A673 (cell line): ENCODE results near the gene FSD1. TPM values are rescaled to one million over a fixed set of nuclear protein-coding genes. Genes with fewer than 3 reads are reported as not detected.
A peak's percentile ranks its signal among the peaks of the same experiment; 100 is the strongest.

Source experiments
- BruUV-seq: library from RNA; stranded (reverse); fragments of 400-500 nt; replicated peaks from 2 replicates; lab custom pipeline; 2021; lab: Mats Ljungman, UMichigan
- CTCF ChIA-PET: fragments of 300-600 bp; sonication (Branson Sonifier 250); formaldehyde crosslinking; loops from one replicate; lab custom pipeline; 2022; ENCODE audit warnings: antibody characterized with exemption; lab: Charles Lee
- POLR2A ChIA-PET: fragments of 300-600 bp; sonication (Branson Sonifier 250); formaldehyde crosslinking; loops from one replicate; lab custom pipeline; 2022; ENCODE audit warnings: antibody characterized with exemption; ENCODE audit not compliant: low non-redundant PET; lab: Charles Lee
- DNase-seq: peaks from one replicate; pipeline ENCODE4 v3.0.0-alpha.2; 2015; ENCODE audit warnings: low spot score
- H3K27ac ChIP-seq: fragments of 200-600 bp; sonication (generic); 2 replicates; pipeline ENCODE4 v1.5.1; 2016; ENCODE audit warnings: mixed run types, low read depth, mild to moderate bottlenecking, mixed read lengths, antibody characterized with exemption, low read length; ENCODE audit not compliant: poor library complexity, severe bottlenecking
- H3K27me3 ChIP-seq: fragments of 200-600 bp; sonication (generic); replicated peaks from 2 replicates; pipeline ENCODE4 v1.6.1; 2017; ENCODE audit warnings: mixed run types, low read depth, mild to moderate bottlenecking, mixed read lengths, antibody characterized with exemption, low read length; ENCODE audit not compliant: insufficient read depth, poor library complexity
- H3K36me3 ChIP-seq: fragments of 200-600 bp; sonication (generic); 2 replicates; pipeline ENCODE4 v1.6.1; 2016; ENCODE audit warnings: mixed run types, mild to moderate bottlenecking, mixed read lengths, antibody characterized with exemption, low read length; ENCODE audit not compliant: insufficient read depth, poor library complexity, severe bottlenecking
- H3K4me1 ChIP-seq: fragments of 200-600 bp; sonication (generic); 2 replicates; pipeline ENCODE4 v1.6.1; 2017; ENCODE audit warnings: mixed run types, mild to moderate bottlenecking, mixed read lengths, antibody characterized with exemption, low read length; ENCODE audit not compliant: insufficient read depth, poor library complexity, severe bottlenecking
- H3K4me3 ChIP-seq: fragments of 200-600 bp; sonication (generic); 2 replicates; pipeline ENCODE4 v1.5.1; 2016; ENCODE audit warnings: low read depth, mixed run types, mild to moderate bottlenecking, mixed read lengths, low read length; ENCODE audit not compliant: poor library complexity, severe bottlenecking
- H3K9me3 ChIP-seq: fragments of 200-600 bp; sonication (generic); 2 replicates; pipeline ENCODE4 v1.6.1; 2016; ENCODE audit warnings: mixed run types, low read depth, mild to moderate bottlenecking, mixed read lengths, antibody characterized with exemption, low read length; ENCODE audit not compliant: poor library complexity, severe bottlenecking
- CTCF ChIP-seq: fragments of 300-800, 200-600 bp; sonication (generic); conservative IDR thresholded peaks from 2 replicates; pipeline ENCODE4 v1.5.1; 2017; ENCODE audit warnings: low read depth, mild to moderate bottlenecking, antibody characterized with exemption, low read length, moderate library complexity, mixed read lengths
- EZH2 ChIP-seq: fragments of 200-600 bp; sonication (generic); IDR thresholded peaks from 2 replicates; pipeline ENCODE4 v1.6.1; 2017; ENCODE audit warnings: borderline replicate concordance, low read depth, mild to moderate bottlenecking, mixed read lengths, antibody characterized with exemption, low read length; ENCODE audit not compliant: poor library complexity, severe bottlenecking
- intact Hi-C: fragments of 100-400 bp; cut with micrococcal nuclease; formaldehyde crosslinking; loops from one replicate; pipeline ENCODE4 v1.10.0; 2022; ENCODE audit not compliant: unreplicated experiment
- total RNA-seq: library from RNA; stranded (reverse); gene quantifications from 2 replicates; pipeline ENCODE4 v1.2.3, GENCODE V29; 2021

The FSD1 gene
- total RNA-seq, 1 experiment from 2014 or later: 10.4 TPM

- H3K27me3 ChIP-seq: no peaks in the 10 kb centered on the region
- H3K4me3 ChIP-seq: no peak overlapping the region
- POLR2A ChIA-PET: interaction anchor here (0.6 kb wide), 1 partner anchor 315 kb away, joined by 20 read pairs; no protein-coding TSS in a partner anchor
- H3K36me3 ChIP-seq: peaks cover 21% of the 10 kb centered on the region
- no TSS peak for BruUV-seq
- H3K27ac ChIP-seq: no peak overlapping the region
- no peak for TF ChIP-seq CTCF
- no peak for TF ChIP-seq EZH2
- no peaks in the 10 kb centered on the region for H3K9me3 ChIP-seq
- DNase-seq: no peak
- H3K4me1 ChIP-seq: peaks cover 10% of the 10 kb centered on the region
- intact Hi-C loops: no loop called here
- CTCF ChIA-PET: interaction anchor here (0.7 to 0.9 kb wide), 2 partner anchors 14 to 1352 kb away, joined by 3 to 7 read pairs; no protein-coding TSS in a partner anchor
Observed at GRCh38 chr19:4366666-4367335, 62.4 kb downstream of the FSD1 start.

- no peak for DNase-seq
- Histone ChIP-seq H3K9me3 (no peaks in the 10 kb centered on the region), H3K27ac (no peak overlapping the region), H3K36me3 (peaks cover 21% of the 10 kb centered on the region), H3K27me3 (no peaks in the 10 kb centered on the region), H3K4me1 (peaks cover 10% of the 10 kb centered on the region), H3K4me3 (no peak overlapping the region)
- intact Hi-C loops: no loop called here
- no TSS peak for BruUV-seq
- ChIA-PET POLR2A (no interaction called here), CTCF (interaction anchor here (0.9 kb wide), 1 partner anchor 15 kb away, joined by 3 read pairs; no protein-coding TSS in a partner anchor)
- no peak for TF ChIP-seq EZH2
- TF ChIP-seq CTCF: no peak
Observed at GRCh38 chr19:4367336-4367723, 62.9 kb downstream of the FSD1 start.

- Histone ChIP-seq H3K4me1 (peaks cover 10% of the 10 kb centered on the region), H3K27ac (peak overlapping the region; percentile 54)
- CTCF ChIA-PET: no interaction called here
Observed at GRCh38 chr19:4367781-4368127, 63.4 kb downstream of the FSD1 start.

More at GRCh38 chr19:4367781-4368127, 63.4 kb downstream of the FSD1 start:
- no TSS peak for BruUV-seq
- Histone ChIP-seq H3K36me3 (peaks cover 21% of the 10 kb centered on the region), H3K27me3 (no peaks in the 10 kb centered on the region), H3K9me3 (no peaks in the 10 kb centered on the region), H3K4me3 (no peak overlapping the region)
- intact Hi-C loops: no loop called here
- TF ChIP-seq EZH2 (no peak), CTCF (no peak)
- POLR2A ChIA-PET: no interaction called here
- DNase-seq: no peak
